Femur (tissue), 1 donor: ENCODE measurements around the gene ATXN7L1.

Experiments
- DNase-seq: peaks from one replicate; pipeline ENCODE4 v3.0.0-alpha.2; 2017

Gene ATXN7L1

GRCh38 chr7:105876091-105876963, at the start of gene ATXN7L1:
Gene ATXN7L1 (minus strand): TSS chr7:105876599. CDS start chr7:105876558, 41 bp downstream.
- DNase-seq, result peak; percentile 98

- no peak for DNase-seq
Observed at GRCh38 chr7:105926131-105926530, 49.7 kb upstream of the ATXN7L1 start.

GRCh38 chr7:105924945-105925344, 48.5 kb upstream of the ATXN7L1 start:
- no peak for DNase-seq

- no peak for DNase-seq
Observed at GRCh38 chr7:105920766-105921165, 44.4 kb upstream of the ATXN7L1 start.

- DNase-seq, result no peak
Observed at GRCh38 chr7:105917659-105918058, 41.3 kb upstream of the ATXN7L1 start.

GRCh38 chr7:105916603-105917002, 40.2 kb upstream of the ATXN7L1 start:
- no peak for DNase-seq

- DNase-seq, result no peak
Observed at GRCh38 chr7:105913947-105914346, 37.5 kb upstream of the ATXN7L1 start.

- DNase-seq, result no peak
Observed at GRCh38 chr7:105911961-105912575, 35.7 kb upstream of the ATXN7L1 start.

GRCh38 chr7:105910172-105910571, 33.8 kb upstream of the ATXN7L1 start:
- DNase-seq, result no peak

GRCh38 chr7:105909742-105910141, 33.3 kb upstream of the ATXN7L1 start:
- DNase-seq, result no peak

GRCh38 chr7:105907129-105907846, 30.9 kb upstream of the ATXN7L1 start:
- DNase-seq, result no peak

GRCh38 chr7:105906695-105907094, 30.3 kb upstream of the ATXN7L1 start:
- DNase-seq, result no peak

- no peak for DNase-seq
Observed at GRCh38 chr7:105905910-105906568, 29.6 kb upstream of the ATXN7L1 start.

GRCh38 chr7:105905209-105905909, 29.0 kb upstream of the ATXN7L1 start:
- DNase-seq, result no peak

- no peak for DNase-seq
Observed at GRCh38 chr7:105904064-105904463, 27.7 kb upstream of the ATXN7L1 start.

GRCh38 chr7:105902325-105902911, 26.0 kb upstream of the ATXN7L1 start:
- no peak for DNase-seq

GRCh38 chr7:105897999-105898398, 21.6 kb upstream of the ATXN7L1 start:
- DNase-seq, result no peak

- no peak for DNase-seq
Observed at GRCh38 chr7:105896407-105896911, 20.1 kb upstream of the ATXN7L1 start.

GRCh38 chr7:105894131-105894530, 17.7 kb upstream of the ATXN7L1 start:
- no peak for DNase-seq

- DNase-seq, result no peak
Observed at GRCh38 chr7:105892387-105892786, 16.0 kb upstream of the ATXN7L1 start.

- no peak for DNase-seq
Observed at GRCh38 chr7:105890290-105890997, 14.0 kb upstream of the ATXN7L1 start.
